Fibroblast of lung (primary cell): ENCODE measurements around the gene TP63.

Experiments
- CTCF ChIP-seq, 2 donors: IDR thresholded peaks in 1 of 2; conservative IDR thresholded peaks in 1 of 2; 1 replicate in 1 of 2; 2 replicates in 1 of 2; pipeline ENCODE4 v1.5.1; 2011 to 2012; ENCODE audit warnings: low read length in 2 of 2, control low read depth in 1 of 2, inconsistent platforms in 1 of 2, low read depth in 1 of 2, mild to moderate bottlenecking in 1 of 2
- EZH2 ChIP-seq: IDR thresholded peaks from 2 replicates; pipeline ENCODE4 v1.5.1; 2012; ENCODE audit warnings: low read length, control low read depth, mild to moderate bottlenecking; ENCODE audit errors: missing control alignments

- TF ChIP-seq CTCF (conservative IDR thresholded peaks at IDR 0.05 in 1 of 2, IDR thresholded peaks at IDR 0.05 in 1 of 2; ENCODE audit: low read depth in 1 of 2, low read length in 2 of 2) (no peak), EZH2 (no peak)
Observed at GRCh38 chr3:189833996-189834395, 202.8 kb downstream of the TP63 start.
